Suprapubic skin (tissue), 4 donors: ENCODE measurements around the gene INPP5A.

Experiments
- CTCF ChIP-seq, 2 donors: fragments of 200-600 bp in 1 of 2; fragments of 450-650 bp in 1 of 2; sonication (generic) in 1 of 2; IDR thresholded peaks; one replicate each; pipeline ENCODE4 v1.5.1; 2016 to 2019; ENCODE audit warnings: antibody characterized with exemption in 2 of 2, mild to moderate bottlenecking in 1 of 2, moderate library complexity in 1 of 2
- EP300 ChIP-seq: sonication (generic); formaldehyde crosslinking; IDR thresholded peaks from one replicate; pipeline ENCODE4 v1.6.1; 2017; ENCODE audit warnings: antibody characterized with exemption
- POLR2A ChIP-seq, 2 donors: fragments of 450-650 bp; IDR thresholded peaks; one replicate each; pipeline ENCODE4 v1.6.1; 2017; ENCODE audit warnings: antibody characterized with exemption in 2 of 2, mild to moderate bottlenecking in 2 of 2, moderate library complexity in 2 of 2
- POLR2AphosphoS5 ChIP-seq, 3 donors: sonication (generic); formaldehyde crosslinking; IDR thresholded peaks; one replicate each; pipeline ENCODE4 v1.6.1; 2017; ENCODE audit warnings: antibody characterized with exemption in 3 of 3

- no peak for TF ChIP-seq EP300
- no peak for TF ChIP-seq POLR2AphosphoS5 (IDR thresholded peaks at IDR 0.05)
- no peak for TF ChIP-seq CTCF (IDR thresholded peaks at IDR 0.05)
- TF ChIP-seq POLR2A (IDR thresholded peaks at IDR 0.05) = no peak
Measured at GRCh38 chr10:132708441-132708840, 170.9 kb downstream of the INPP5A start.
